H9 (cell line): ENCODE measurements around the gene FBN3. TPM values are rescaled to one million over a fixed set of nuclear protein-coding genes. Genes with fewer than 3 reads are reported as not detected.

ENCODE experiments used
- DNase-seq: peaks from one replicate; pipeline ENCODE4 v3.0.0-alpha.2; 2017
- H2AFZ ChIP-seq: one replicate; pipeline ENCODE4 v1.6.1; 2013; ENCODE audit warnings: mild to moderate bottlenecking, low read length, control low read depth, moderate library complexity
- H2AK5ac ChIP-seq: 2 replicates; pipeline ENCODE4 v1.6.1; 2013; ENCODE audit warnings: low read length, control low read depth, mixed read lengths; ENCODE audit not compliant: insufficient read length
- H2BK120ac ChIP-seq: one replicate; pipeline ENCODE4 v1.6.1; 2013; ENCODE audit warnings: low read depth, mild to moderate bottlenecking, low read length, control low read depth, inconsistent platforms; ENCODE audit not compliant: poor library complexity, severe bottlenecking
- H2BK12ac ChIP-seq: 2 replicates; pipeline ENCODE4 v1.6.1; 2013; ENCODE audit warnings: low read length, control low read depth, mixed read lengths, low read depth; ENCODE audit not compliant: insufficient read length
- H2BK15ac ChIP-seq: 2 replicates; pipeline ENCODE4 v1.6.1; 2013; ENCODE audit warnings: low read depth, low read length, control low read depth
- H2BK20ac ChIP-seq: one replicate; pipeline ENCODE4 v1.6.1; 2013; ENCODE audit warnings: low read depth, mild to moderate bottlenecking, low read length, control low read depth, inconsistent platforms; ENCODE audit not compliant: poor library complexity, severe bottlenecking
- H2BK5ac ChIP-seq: 2 replicates; pipeline ENCODE4 v1.6.1; 2013; ENCODE audit warnings: low read length, control low read depth, mixed read lengths; ENCODE audit not compliant: insufficient read length
- H3K14ac ChIP-seq: 2 replicates; pipeline ENCODE4 v1.6.1; 2013; ENCODE audit warnings: low read length, control low read depth; ENCODE audit not compliant: insufficient read depth
- H3K18ac ChIP-seq: 2 replicates; pipeline ENCODE4 v1.6.1; 2013; ENCODE audit warnings: low read depth, mild to moderate bottlenecking, mixed read lengths, low read length, control low read depth; ENCODE audit not compliant: insufficient read length
- H3K23ac ChIP-seq: 2 replicates; pipeline ENCODE4 v1.6.1; 2013; ENCODE audit warnings: low read length, control low read depth, mixed read lengths, low read depth; ENCODE audit not compliant: insufficient read length
- H3K23me2 ChIP-seq: 2 replicates; pipeline ENCODE4 v1.6.1; 2013; ENCODE audit warnings: low read depth, mild to moderate bottlenecking, mixed read lengths, low read length, control low read depth; ENCODE audit not compliant: insufficient read length, poor library complexity, severe bottlenecking
- H3K27ac ChIP-seq: 2 replicates; pipeline ENCODE4 v1.5.1; 2013; ENCODE audit warnings: low read length, control low read depth, mixed read lengths, low read depth; ENCODE audit not compliant: insufficient read length
- H3K27me3 ChIP-seq: 2 replicates; pipeline ENCODE4 v1.6.1; 2013; ENCODE audit warnings: low read length, control low read depth, inconsistent platforms; ENCODE audit not compliant: insufficient read depth
- H3K4ac ChIP-seq: 2 replicates; pipeline ENCODE4 v1.6.1; 2013; ENCODE audit warnings: low read depth, mild to moderate bottlenecking, control low read depth, inconsistent platforms, low read length, moderate library complexity
- H3K4me1 ChIP-seq: 2 replicates; pipeline ENCODE4 v1.6.1; 2013; ENCODE audit warnings: low read length, control low read depth, inconsistent platforms; ENCODE audit not compliant: insufficient read depth
- H3K4me2 ChIP-seq: 2 replicates; pipeline ENCODE4 v1.6.1; 2013; ENCODE audit warnings: low read length, control low read depth, mixed read lengths; ENCODE audit not compliant: insufficient read length, insufficient read depth
- H3K56ac ChIP-seq: 2 replicates; pipeline ENCODE4 v1.6.1; 2013; ENCODE audit warnings: low read depth, mild to moderate bottlenecking, mixed read lengths, low read length, control low read depth; ENCODE audit not compliant: insufficient read length
- H3K79me1 ChIP-seq: 2 replicates; pipeline ENCODE4 v1.6.1; 2013; ENCODE audit warnings: low read depth, mild to moderate bottlenecking, moderate library complexity, low read length, control low read depth, inconsistent platforms; ENCODE audit not compliant: insufficient read depth, poor library complexity, severe bottlenecking
- H3K79me2 ChIP-seq: 2 replicates; pipeline ENCODE4 v1.6.1; 2013; ENCODE audit warnings: low read length, control low read depth, inconsistent platforms; ENCODE audit not compliant: insufficient read depth
- H3K9ac ChIP-seq: 2 replicates; pipeline ENCODE4 v1.6.1; 2013; ENCODE audit warnings: low read length, control low read depth, mixed read lengths; ENCODE audit not compliant: insufficient read length; ENCODE audit errors: extremely low read depth
- H3K9me3 ChIP-seq: one replicate; pipeline ENCODE4 v1.6.1; 2013; ENCODE audit warnings: low read depth, low read length, inconsistent platforms; ENCODE audit not compliant: control insufficient read depth
- H3T11ph ChIP-seq: one replicate; pipeline ENCODE4 v1.6.1; 2013; ENCODE audit warnings: mild to moderate bottlenecking, low read length, control low read depth, inconsistent platforms
- H4K20me1 ChIP-seq: one replicate; pipeline ENCODE4 v1.6.1; 2013; ENCODE audit not compliant: control insufficient read depth, insufficient read length, insufficient read depth
- H4K5ac ChIP-seq: 2 replicates; pipeline ENCODE4 v1.6.1; 2013; ENCODE audit warnings: low read depth, mild to moderate bottlenecking, mixed read lengths, low read length, control low read depth; ENCODE audit not compliant: insufficient read length
- H4K8ac ChIP-seq: replicated peaks from 2 replicates; pipeline ENCODE4 v1.6.1; 2013; ENCODE audit warnings: low read length, control low read depth, mixed read lengths, low read depth; ENCODE audit not compliant: insufficient read length
- H4K91ac ChIP-seq: 2 replicates; pipeline ENCODE4 v1.6.1; 2013; ENCODE audit warnings: low read depth, mild to moderate bottlenecking, moderate library complexity, mixed read lengths, low read length, control low read depth; ENCODE audit not compliant: insufficient read length
- H3K27ac Mint-ChIP-seq, 3 experiments: 2 replicates in 2 of 3; 3 replicates in 1 of 3; pipeline ENCODE4 v1.8.0; 2020 to 2021; ENCODE audit warnings: mixed read lengths in 3 of 3, mild to moderate bottlenecking in 1 of 3, moderate library complexity in 1 of 3
- H3K27me3 Mint-ChIP-seq: 2 replicates; pipeline ENCODE4 v1.8.0; 2021; ENCODE audit warnings: low read depth, mild to moderate bottlenecking, moderate library complexity, mixed read lengths
- H3K36me3 Mint-ChIP-seq, 3 experiments: 2 replicates in 2 of 3; 3 replicates in 1 of 3; pipeline ENCODE4 v1.8.0; 2020 to 2021; ENCODE audit warnings: low read depth in 3 of 3, mixed read lengths in 3 of 3; ENCODE audit not compliant: insufficient read depth in 1 of 3
- H3K4me1 Mint-ChIP-seq, 2 experiments: 2 replicates each; pipeline ENCODE4 v1.8.0; 2020; ENCODE audit warnings: mixed read lengths in 2 of 2
- H3K4me3 Mint-ChIP-seq, 2 experiments: 2 replicates in 1 of 2; 3 replicates in 1 of 2; pipeline ENCODE4 v1.8.0; 2020 to 2021; ENCODE audit warnings: mild to moderate bottlenecking in 2 of 2, mixed read lengths in 2 of 2, moderate library complexity in 1 of 2
- H3K9me3 Mint-ChIP-seq, 2 experiments: 2 replicates in 1 of 2; 3 replicates in 1 of 2; pipeline ENCODE4 v1.8.0; 2020; ENCODE audit warnings: mild to moderate bottlenecking in 2 of 2, mixed read lengths in 2 of 2, moderate library complexity in 1 of 2
- CTCF ChIP-seq: fragments of 200-600 bp; sonication (generic); conservative IDR thresholded peaks from 3 replicates; pipeline ENCODE4 v1.8.0; 2021; ENCODE audit warnings: antibody characterized with exemption, mild to moderate bottlenecking
- WGBS: extraction: QIAGEN DNeasy Blood & Tissue Kit; methylation state at CpG from one replicate; pipeline ENCODE4 v1.1.7; 2013; ENCODE audit warnings: missing lambda C conversion rate, low lambda C conversion rate, mixed read lengths; ENCODE audit not compliant: insufficient read length; ENCODE audit errors: extremely low coverage; 5-methylcytosine and 5-hydroxymethylcytosine counted together
- total RNA-seq: library from RNA; stranded (reverse); gene quantifications from 2 replicates; pipeline ENCODE4 v1.2.1, GENCODE V29; 2021

Gene FBN3
- total RNA-seq, 1 experiment from 2014 or later = 31.0 TPM

- Histone ChIP-seq H3K9me3 (no peaks in the 10 kb centered on the region), H4K5ac (no peak overlapping the region), H2AFZ (peak overlapping the region; percentile 56), H2BK20ac (no peak overlapping the region), H2BK15ac (peak overlapping the region; percentile 80; the same call in 1 of the 2 replicates), H3K14ac (peak overlapping the region; percentile 82; the same call in 1 of the 2 replicates), H4K8ac (peak overlapping the region; percentile 30), H4K20me1 (no peaks in the 10 kb centered on the region), H2AK5ac (peak overlapping the region; percentile 75), H3K79me1 (no peaks in the 10 kb centered on the region), H3T11ph (no peak overlapping the region), H3K27ac (peak overlapping the region; percentile 32), H2BK120ac (no peak overlapping the region), H3K18ac (no peak overlapping the region), H3K9ac (no peak overlapping the region), H3K4me2 (no peak overlapping the region), H3K79me2 (no peaks in the 10 kb centered on the region), H3K23ac (no peak overlapping the region), H3K4ac (no peak overlapping the region), H3K23me2 (no peaks in the 10 kb centered on the region), H2BK5ac (no peak overlapping the region), H2BK12ac (peak overlapping the region; percentile 82), H3K56ac (no peak overlapping the region), H3K4me1 (peaks cover 4% of the 10 kb centered on the region; the same call in 1 of the 2 replicates), H4K91ac (no peak overlapping the region), H3K27me3 (no peaks in the 10 kb centered on the region)
- no peaks in the 10 kb centered on the region; a peak in 1 of 7 replicates for H3K36me3 Mint-ChIP-seq
- WGBS = no CpG with 5 or more reads among the region's 10 CpGs
- H3K27me3 Mint-ChIP-seq = no peaks in the 10 kb centered on the region
- peaks cover 26 to 38% of the 10 kb centered on the region in 2 experiments for H3K4me1 Mint-ChIP-seq
- H3K4me3 Mint-ChIP-seq = 0 out of 5 replicates have a peak overlapping the region, but pooled peaks of 1 of the 2 experiments have one; percentile 27
- peak overlapping the region in 1 of 3 experiments; percentile 50; a peak in 4 of 7 replicates for H3K27ac Mint-ChIP-seq
- DNase-seq = no peak
- TF ChIP-seq CTCF = no peak
- H3K9me3 Mint-ChIP-seq = peaks cover 0 to 4% of the 10 kb centered on the region in 2 experiments; a peak in 2 of 5 replicates
Measured at GRCh38 chr19:8196271-8196927, 47.0 kb upstream of the FBN3 start.
